ENCODE measurements around the gene ATN1.

ATN1 gene

GRCh38 chr12:6959805-6960592 is 32.2 kb downstream of the ATN1 start:
- DNase-seq, result no peak

GRCh38 chr12:6960593-6961277 is 33.0 kb downstream of the ATN1 start:
- DNase-seq, result no peak

GRCh38 chr12:6961278-6961694 is 33.5 kb downstream of the ATN1 start:
- peak; percentile 68 to 83 for DNase-seq

GRCh38 chr12:6961695-6962284 is 34.0 kb downstream of the ATN1 start:
- peak in 1 of 2 donors; percentile 41 for DNase-seq

- no peak for DNase-seq
Observed at GRCh38 chr12:6962285-6963015, 34.7 kb downstream of the ATN1 start.

GRCh38 chr12:6963016-6963731 is 35.4 kb downstream of the ATN1 start:
- DNase-seq, result no peak

GRCh38 chr12:6963791-6964413 is 36.1 kb downstream of the ATN1 start:
- no peak for DNase-seq

- DNase-seq, result no peak
Observed at GRCh38 chr12:6964605-6965025, 36.9 kb downstream of the ATN1 start.

GRCh38 chr12:6965026-6965661 is 37.4 kb downstream of the ATN1 start:
- DNase-seq, result peak; percentile 68 to 75

- DNase-seq, result no peak
Observed at GRCh38 chr12:6965714-6966113, 38.0 kb downstream of the ATN1 start.

- DNase-seq, result no peak
Observed at GRCh38 chr12:6966351-6966750, 38.6 kb downstream of the ATN1 start.

GRCh38 chr12:6967651-6968100 is 39.9 kb downstream of the ATN1 start:
- no peak for DNase-seq

GRCh38 chr12:6968426-6968825 is 40.7 kb downstream of the ATN1 start:
- no peak for DNase-seq

- DNase-seq, result no peak
Observed at GRCh38 chr12:6970096-6970527, 42.4 kb downstream of the ATN1 start.

- no peak for DNase-seq
Observed at GRCh38 chr12:6974180-6974579, 46.4 kb downstream of the ATN1 start.

GRCh38 chr12:6975297-6976032 is 47.7 kb downstream of the ATN1 start:
- DNase-seq, result no peak

- DNase-seq, result no peak
Observed at GRCh38 chr12:6977653-6978052, 49.9 kb downstream of the ATN1 start.

- DNase-seq, result no peak
Observed at GRCh38 chr12:6978188-6978587, 50.4 kb downstream of the ATN1 start.

GRCh38 chr12:6978611-6979011 is 50.9 kb downstream of the ATN1 start:
- DNase-seq, result no peak

GRCh38 chr12:6979021-6979420 is 51.3 kb downstream of the ATN1 start:
- DNase-seq, result no peak

- DNase-seq, result no peak
Observed at GRCh38 chr12:6979453-6979852, 51.7 kb downstream of the ATN1 start.
